Anterior cingulate cortex (tissue), 58 donors: ENCODE results near the gene TAL1.
"Not testable (repeated sequence)": the region's sequence is repeated elsewhere in the genome, so short reads cannot be mapped to it uniquely, and the experiment has no call there.

ENCODE experiments used
- DNase-seq, 58 donors: peaks; one replicate each; lab custom pipeline; 2025; lab: John Stamatoyannopoulos, UW

The TAL1 gene

GRCh38 chr1:47232187-47232874 is at the start of gene TAL1:
TAL1 (minus strand) TSS chr1:47232225; CDS start chr1:47225888, 6,337 bp downstream.
- DNase-seq: no peak

- DNase-seq: no peak
Measured at GRCh38 chr1:47280142-47280541, 48.1 kb upstream of the TAL1 start.

- no peak for DNase-seq
Measured at GRCh38 chr1:47276850-47277249, 44.8 kb upstream of the TAL1 start.

- DNase-seq: not testable (repeated sequence)
Measured at GRCh38 chr1:47275811-47276210, 43.8 kb upstream of the TAL1 start.

GRCh38 chr1:47265529-47265928 is 33.5 kb upstream of the TAL1 start:
- DNase-seq: not testable (repeated sequence)

- no peak for DNase-seq
Measured at GRCh38 chr1:47262787-47263413, 30.9 kb upstream of the TAL1 start.

GRCh38 chr1:47257224-47257623 is 25.2 kb upstream of the TAL1 start:
- DNase-seq: no peak

- DNase-seq: no peak
Measured at GRCh38 chr1:47252795-47253194, 20.8 kb upstream of the TAL1 start.

GRCh38 chr1:47252369-47252768 is 20.3 kb upstream of the TAL1 start:
- DNase-seq: no peak

- no peak for DNase-seq
Measured at GRCh38 chr1:47249755-47250154, 17.7 kb upstream of the TAL1 start.

- DNase-seq: no peak
Measured at GRCh38 chr1:47244339-47244862, 12.4 kb upstream of the TAL1 start.

GRCh38 chr1:47243910-47244309 is 11.9 kb upstream of the TAL1 start:
- DNase-seq: no peak

GRCh38 chr1:47241114-47242113 is 9.4 kb upstream of the TAL1 start:
- no peak for DNase-seq

- DNase-seq: no peak
Measured at GRCh38 chr1:47238935-47239592, 7.0 kb upstream of the TAL1 start.

- DNase-seq: no peak
Measured at GRCh38 chr1:47235806-47236205, 3.8 kb upstream of the TAL1 start.

- DNase-seq: peak in 38 of 58 donors; percentile 6 to 68 (median 36)
Measured at GRCh38 chr1:47235241-47235681, 3.2 kb upstream of the TAL1 start.

GRCh38 chr1:47233186-47233585 is 1.2 kb upstream of the TAL1 start:
- no peak for DNase-seq

GRCh38 chr1:47231301-47232186 is 481 bp downstream of the TAL1 start:
- DNase-seq: peak in 16 of 58 donors; percentile 16 to 49 (median 26)

GRCh38 chr1:47230692-47231300 is 1.2 kb downstream of the TAL1 start:
- DNase-seq: no peak
